ENCODE data around the gene BECN2.

DNA sequence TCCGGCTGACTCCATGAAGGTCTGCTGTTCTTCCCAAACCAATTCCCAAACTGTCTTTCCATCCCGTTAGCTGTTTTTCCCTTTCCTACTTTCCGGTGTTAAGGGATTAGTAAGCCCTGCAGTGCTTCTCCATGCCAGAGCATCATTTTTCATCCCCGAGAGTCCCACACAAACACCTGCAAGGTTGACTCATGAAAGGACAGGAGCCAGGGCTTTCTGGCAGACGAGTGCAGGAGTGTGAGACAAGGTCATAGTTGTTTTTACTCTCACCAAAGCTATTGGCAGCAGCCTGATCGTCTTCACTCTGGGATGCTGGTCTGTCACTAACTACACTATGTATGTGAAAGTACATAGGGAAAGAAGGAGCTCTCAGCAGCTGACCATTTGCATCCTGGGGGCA, 10.2 kb upstream of the BECN2 start:
- TF ChIP-seq, protein P1, sequence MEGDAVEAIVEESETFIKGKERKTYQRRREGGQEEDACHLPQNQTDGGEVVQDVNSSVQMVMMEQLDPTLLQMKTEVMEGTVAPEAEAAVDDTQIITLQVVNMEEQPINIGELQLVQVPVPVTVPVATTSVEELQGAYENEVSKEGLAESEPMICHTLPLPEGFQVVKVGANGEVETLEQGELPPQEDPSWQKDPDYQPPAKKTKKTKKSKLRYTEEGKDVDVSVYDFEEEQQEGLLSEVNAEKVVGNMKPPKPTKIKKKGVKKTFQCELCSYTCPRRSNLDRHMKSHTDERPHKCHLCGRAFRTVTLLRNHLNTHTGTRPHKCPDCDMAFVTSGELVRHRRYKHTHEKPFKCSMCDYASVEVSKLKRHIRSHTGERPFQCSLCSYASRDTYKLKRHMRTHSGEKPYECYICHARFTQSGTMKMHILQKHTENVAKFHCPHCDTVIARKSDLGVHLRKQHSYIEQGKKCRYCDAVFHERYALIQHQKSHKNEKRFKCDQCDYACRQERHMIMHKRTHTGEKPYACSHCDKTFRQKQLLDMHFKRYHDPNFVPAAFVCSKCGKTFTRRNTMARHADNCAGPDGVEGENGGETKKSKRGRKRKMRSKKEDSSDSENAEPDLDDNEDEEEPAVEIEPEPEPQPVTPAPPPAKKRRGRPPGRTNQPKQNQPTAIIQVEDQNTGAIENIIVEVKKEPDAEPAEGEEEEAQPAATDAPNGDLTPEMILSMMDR (IDR thresholded peaks at IDR 0.05): no peak
- no peak for TF ChIP-seq POLR2AphosphoS5 (IDR thresholded peaks at IDR 0.05)

Measured in transverse colon (tissue), 4 donors.